H1 (cell line): Measurements from ENCODE around the gene EAPP. TPM values are rescaled to one million over a fixed set of nuclear protein-coding genes. Genes with fewer than 3 reads are reported as not detected.

Experiments
- CTCF ChIA-PET: fragments of 300-600 bp; sonication (Branson Sonifier 250); formaldehyde crosslinking; loops from one replicate; lab custom pipeline; 2021; ENCODE audit not compliant: partially characterized antibody; lab: Charles Lee
- POLR2A ChIA-PET: fragments of 300-600 bp; sonication (Branson Sonifier 250); formaldehyde crosslinking; loops from one replicate; lab custom pipeline; 2021; ENCODE audit warnings: inconsistent platforms; ENCODE audit not compliant: partially characterized antibody; lab: Charles Lee
- DNase-seq, 2 experiments: peaks; one replicate each; pipeline versions ENCODE4 v3.0.0 to v3.0.0-alpha.2; 2010 to 2022; ENCODE audit warnings: low spot score in 2 of 2, low read depth in 1 of 2, mixed read lengths in 1 of 2
- FAIRE-seq: peaks from 2 replicates; lab custom pipeline; 2011; peaks lifted over from hg19 to GRCh38; lab: Jason Lieb, UNC
- H2AFZ ChIP-seq: 2 replicates; pipeline ENCODE4 v1.8.1; 2012; ENCODE audit warnings: low read length, inconsistent platforms
- H2AK5ac ChIP-seq: 2 replicates; pipeline ENCODE4 v1.6.1; 2013; ENCODE audit warnings: low read depth, low read length
- H2BK120ac ChIP-seq: replicated peaks from 2 replicates; pipeline ENCODE3; 2013; ENCODE audit warnings: low read depth, low read length, inconsistent platforms
- H2BK12ac ChIP-seq: 2 replicates; pipeline ENCODE4 v1.6.1; 2013; ENCODE audit warnings: low read depth, low read length
- H2BK15ac ChIP-seq: 2 replicates; pipeline ENCODE4 v1.6.1; 2013; ENCODE audit warnings: low read length
- H2BK20ac ChIP-seq: 2 replicates; pipeline ENCODE4 v1.6.1; 2013; ENCODE audit warnings: low read length
- H2BK5ac ChIP-seq: 2 replicates; pipeline ENCODE4 v1.6.1; 2013; ENCODE audit warnings: low read depth, low read length
- H3K14ac ChIP-seq: 2 replicates; pipeline ENCODE4 v1.6.1; 2013; ENCODE audit warnings: inconsistent platforms; ENCODE audit not compliant: insufficient read length
- H3K18ac ChIP-seq: 2 replicates; pipeline ENCODE4 v1.6.1; 2013; ENCODE audit warnings: low read length; ENCODE audit errors: extremely low read depth
- H3K23ac ChIP-seq: 2 replicates; pipeline ENCODE4 v1.6.1; 2013; ENCODE audit warnings: inconsistent platforms; ENCODE audit not compliant: insufficient read length
- H3K23me2 ChIP-seq: 2 replicates; pipeline ENCODE4 v1.6.1; 2013; ENCODE audit warnings: low read depth, low read length
- H3K27ac ChIP-seq: 2 replicates; pipeline ENCODE4 v1.6.1; 2011; ENCODE audit warnings: low read depth, low read length, inconsistent platforms
- H3K27me3 ChIP-seq, 4 experiments: replicated peaks in 1 of 4; 1 replicate in 1 of 4; 2 replicates in 3 of 4; pipeline versions ENCODE4 v1.6.1 to v1.8.1; 2011 to 2013; ENCODE audit warnings: low read length in 3 of 4, mild to moderate bottlenecking in 3 of 4, inconsistent platforms in 2 of 4, mixed read lengths in 2 of 4, moderate library complexity in 1 of 4; ENCODE audit not compliant: control insufficient read depth in 3 of 4, insufficient read depth in 3 of 4; ENCODE audit errors: extremely low read depth in 1 of 4
- H3K36me3 ChIP-seq, 4 experiments: 2 replicates each; pipeline versions ENCODE4 v1.6.1 to v1.8.1; 2011 to 2013; ENCODE audit warnings: mild to moderate bottlenecking in 4 of 4, low read length in 3 of 4, moderate library complexity in 2 of 4, control low read depth in 1 of 4, inconsistent platforms in 1 of 4; ENCODE audit not compliant: insufficient read depth in 4 of 4, control insufficient read depth in 2 of 4
- H3K4ac ChIP-seq: replicated peaks from 2 replicates; pipeline ENCODE3; 2013; ENCODE audit warnings: low read length, low read depth, mixed read lengths, inconsistent platforms; ENCODE audit not compliant: insufficient read length
- H3K4me1 ChIP-seq, 4 experiments: replicated peaks in 1 of 4; 1 replicate in 1 of 4; 2 replicates in 3 of 4; pipeline versions ENCODE4 v1.6.1 to v1.8.1; 2011 to 2013; ENCODE audit warnings: low read length in 3 of 4, inconsistent platforms in 2 of 4, mixed read lengths in 1 of 4; ENCODE audit not compliant: insufficient read depth in 4 of 4, control insufficient read depth in 3 of 4
- H3K4me2 ChIP-seq, 2 experiments: 2 replicates each; pipeline versions ENCODE4 v1.6.1 to v1.8.1; 2011 to 2013; ENCODE audit warnings: low read depth in 2 of 2, low read length in 2 of 2, control low read depth in 1 of 2, inconsistent platforms in 1 of 2, mild to moderate bottlenecking in 1 of 2; ENCODE audit not compliant: insufficient read depth in 1 of 2
- H3K4me3 ChIP-seq, 4 experiments: fragments of 200-600, 300-600 bp in 1 of 4; sonication (generic), shearing (Covaris generic), sonication (Bioruptor Twin) in 1 of 4; 2 replicates each; pipeline versions ENCODE4 v1.5.1 to v1.8.1; 2011 to 2016; ENCODE audit warnings: low read length in 4 of 4, low read depth in 3 of 4, control low read depth in 2 of 4, inconsistent platforms in 2 of 4, mild to moderate bottlenecking in 2 of 4, mixed read lengths in 1 of 4, moderate library complexity in 1 of 4; ENCODE audit not compliant: insufficient read depth in 2 of 4; ENCODE audit errors: extremely low read depth in 1 of 4
- H3K56ac ChIP-seq: replicated peaks from 2 replicates; pipeline ENCODE3; 2013; ENCODE audit warnings: low read depth, mild to moderate bottlenecking, mixed read lengths, low read length, inconsistent platforms; ENCODE audit not compliant: insufficient read length
- H3K79me1 ChIP-seq: 2 replicates; pipeline ENCODE4 v1.6.1; 2013; ENCODE audit warnings: low read depth, low read length, control low read depth
- H3K79me2 ChIP-seq, 2 experiments: 2 replicates each; pipeline versions ENCODE4 v1.6.1 to v1.8.1; 2012 to 2013; ENCODE audit warnings: low read length in 2 of 2, mild to moderate bottlenecking in 2 of 2, inconsistent platforms in 1 of 2; ENCODE audit not compliant: insufficient read depth in 2 of 2, control insufficient read depth in 1 of 2
- H3K9ac ChIP-seq, 4 experiments: replicated peaks in 1 of 4; 1 replicate in 1 of 4; 2 replicates in 3 of 4; pipeline versions ENCODE4 v1.6.1 to v1.8.1; 2011 to 2013; ENCODE audit warnings: low read depth in 3 of 4, low read length in 3 of 4, control low read depth in 2 of 4, mild to moderate bottlenecking in 2 of 4, moderate library complexity in 2 of 4, inconsistent platforms in 1 of 4; ENCODE audit errors: extremely low read depth in 1 of 4
- H3K9me3 ChIP-seq, 2 experiments: 2 replicates each; pipeline versions ENCODE4 v1.6.1 to v1.8.1; 2012 to 2013; ENCODE audit warnings: mild to moderate bottlenecking in 2 of 2, moderate library complexity in 2 of 2, control low read depth in 1 of 2, inconsistent platforms in 1 of 2, low read depth in 1 of 2, low read length in 1 of 2, mixed read lengths in 1 of 2; ENCODE audit not compliant: insufficient read depth in 2 of 2
- H4K20me1 ChIP-seq, 2 experiments: replicated peaks in 1 of 2; 2 replicates each; pipeline versions ENCODE3 to v1.8.1; 2011 to 2013; ENCODE audit warnings: inconsistent platforms in 2 of 2, low read length in 2 of 2, mild to moderate bottlenecking in 1 of 2; ENCODE audit not compliant: insufficient read depth in 2 of 2, control insufficient read depth in 1 of 2
- H4K5ac ChIP-seq: 2 replicates; pipeline ENCODE4 v1.6.1; 2013; ENCODE audit warnings: low read length, low read depth, mixed read lengths, inconsistent platforms; ENCODE audit not compliant: insufficient read length
- H4K8ac ChIP-seq: 2 replicates; pipeline ENCODE4 v1.8.0; 2013; ENCODE audit warnings: mild to moderate bottlenecking, moderate library complexity, low read length, inconsistent platforms; ENCODE audit not compliant: insufficient read depth; ENCODE audit errors: extremely low read depth
- H4K91ac ChIP-seq: replicated peaks from 2 replicates; pipeline ENCODE3; 2013; ENCODE audit warnings: low read length, mixed read lengths, inconsistent platforms; ENCODE audit not compliant: insufficient read length
- JUND ChIP-seq: IDR thresholded peaks from 2 replicates; pipeline ENCODE4 v1.6.1; 2011; ENCODE audit warnings: mild to moderate bottlenecking, improper control_type of control experiment, low read length
- WGBS, 2 experiments: shearing (Covaris generic) in 1 of 2; methylation state at CpG; one replicate each; pipeline versions ENCODE4 v1.1.6 to v1.1.7; 2013 to 2015; ENCODE audit warnings: low lambda C conversion rate in 2 of 2, mixed read lengths in 2 of 2, inconsistent platforms in 1 of 2, low coverage in 1 of 2, missing lambda C conversion rate in 1 of 2; ENCODE audit not compliant: insufficient replicate concordance in 2 of 2, insufficient coverage in 1 of 2, insufficient read length in 1 of 2; ENCODE audit errors: extremely low coverage in 1 of 2, missing lambda C conversion rate in 1 of 2; 5-methylcytosine and 5-hydroxymethylcytosine counted together
- polyA plus RNA-seq, 7 experiments: library from polyadenylated mRNA; depleted of rRNA in 3 of 7; stranded (reverse) in 5 of 7; unstranded in 2 of 7; fragments of >200 nt in 5 of 7; fragments of 200-250 nt in 2 of 7; gene quantifications; 1 replicate in 5 of 7; 2 replicates in 1 of 7; 4 replicates in 1 of 7; pipeline versions ENCODE4 v1.2.1 to v1.2.3, GENCODE V29; 2011 to 2013; ENCODE audit warnings: missing spikeins in 2 of 7, mixed read lengths in 2 of 7
- total RNA-seq: library from RNA; stranded (reverse); fragmentation: NEBNext Ultra II Directional; extraction: Animal tissue kit (Norgen Biotek cat#: 25700); gene quantifications from 2 replicates; pipeline ENCODE4 v1.2.1, GENCODE V29; 2021

EAPP gene
- total and polyA plus RNA-seq, 2 of the 8 experiments (the other 6 are each of a cell fraction or from before 2014, with no cell fraction given) = 18.3 to 28.7 TPM

DNA sequence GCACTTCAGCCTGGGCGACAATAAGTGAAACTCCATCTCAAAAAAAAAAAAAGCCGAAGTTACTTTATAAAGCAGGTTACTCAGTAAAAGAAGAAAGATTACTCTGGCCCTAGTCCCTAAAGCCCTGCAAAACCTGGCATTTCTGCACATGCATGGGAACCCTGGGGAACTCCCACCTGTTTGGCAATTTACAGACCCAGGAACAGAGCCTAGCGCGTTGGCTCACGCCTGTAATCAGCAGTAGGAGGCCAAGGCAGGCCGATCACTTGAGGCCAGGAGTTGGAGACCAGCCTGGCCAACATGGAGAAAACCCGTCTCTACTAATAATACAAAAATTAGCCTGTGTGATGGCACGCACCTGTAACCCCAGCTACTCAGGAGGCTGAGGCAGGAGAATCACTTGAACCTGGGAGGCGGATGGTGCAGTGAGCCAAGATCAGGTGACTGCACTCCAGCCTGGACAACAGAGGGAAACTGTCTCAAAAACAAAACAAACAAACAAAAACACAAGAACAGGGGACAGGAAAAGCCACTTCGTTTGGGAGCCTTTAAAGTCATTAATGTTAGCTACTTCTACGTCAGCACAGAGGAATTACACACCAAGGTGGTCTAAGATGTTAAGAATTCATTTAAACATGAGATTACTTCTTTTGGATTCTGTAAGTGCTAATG is 43.4 kb downstream of the EAPP start:
- POLR2A ChIA-PET = interaction anchor here (0.9 to 1.5 kb wide), 2 partner anchors 33 to 36 kb away, joined by 3 to 5 read pairs; partner anchors contain the start of gene SPTSSA
- H2AFZ ChIP-seq = peak overlapping the region; percentile 68
- H4K91ac ChIP-seq = no peak overlapping the region
- no peak overlapping the region for H2BK5ac ChIP-seq
- H3K18ac ChIP-seq = no peak overlapping the region
- H3K4me2 ChIP-seq = no peak overlapping the region
- H3K23me2 ChIP-seq = no peaks in the 10 kb centered on the region
- H3K79me2 ChIP-seq = no peaks in the 10 kb centered on the region
- H4K20me1 ChIP-seq = no peaks in the 10 kb centered on the region
- H3K9me3 ChIP-seq = no peaks in the 10 kb centered on the region
- H2BK20ac ChIP-seq = no peak overlapping the region; the same call in 1 of the 2 replicates
- H2BK12ac ChIP-seq = no peak overlapping the region
- 94% methylated on average over 11 of the region's 11 CpGs; no CpG with 5 or more reads in 1 of the 2 experiments for WGBS, 2 experiments
- H4K8ac ChIP-seq = no peak overlapping the region
- H3K79me1 ChIP-seq = no peaks in the 10 kb centered on the region
- FAIRE-seq (no peak), DNase-seq (no peak)
- H3K27ac ChIP-seq = no peak overlapping the region
- H3K9ac ChIP-seq = no peak overlapping the region
- no peak overlapping the region for H2BK120ac ChIP-seq
- no peak for TF ChIP-seq JUND
- no peak overlapping the region for H3K56ac ChIP-seq
- H3K4me3 ChIP-seq = no peak overlapping the region
- H3K23ac ChIP-seq = no peak overlapping the region
- H3K4ac ChIP-seq = no peak overlapping the region
- CTCF ChIA-PET = interaction anchor here (0.9 to 2.1 kb wide), 8 partner anchors 9 to 164 kb away, joined by 3 to 8 read pairs (median 4); no protein-coding TSS in a partner anchor
- no peak overlapping the region for H2BK15ac ChIP-seq
- no peak overlapping the region for H2AK5ac ChIP-seq
- H3K27me3 ChIP-seq = no peaks in the 10 kb centered on the region
- H4K5ac ChIP-seq = no peak overlapping the region
- H3K36me3 ChIP-seq = no peaks in the 10 kb centered on the region
- H3K4me1 ChIP-seq = peaks cover 0 to 4% (median 3%) of the 10 kb centered on the region in 4 experiments; a peak in 4 of 7 replicates
- H3K14ac ChIP-seq = no peak overlapping the region
